Dendritic cell treated with granulocyte-macrophage colony-stimulating factor and Interleukin-4, amounts not matched to agents 40 ng/mL and 50 ng/mL, for 4 days (primary cell): ENCODE measurements around the gene BBX.

Source experiments
- H3K27ac Mint-ChIP-seq: one replicate; pipeline ENCODE4 v1.8.0; 2022; ENCODE audit warnings: mild to moderate bottlenecking, mixed read lengths
- H3K27me3 Mint-ChIP-seq: one replicate; pipeline ENCODE4 v1.8.0; 2022; ENCODE audit warnings: mild to moderate bottlenecking, mixed read lengths
- H3K36me3 Mint-ChIP-seq: one replicate; pipeline ENCODE4 v1.8.0; 2022; ENCODE audit warnings: low read depth, mixed read lengths
- H3K4me1 Mint-ChIP-seq: one replicate; pipeline ENCODE4 v1.8.0; 2022; ENCODE audit warnings: low read depth, mixed read lengths
- H3K4me3 Mint-ChIP-seq: one replicate; pipeline ENCODE4 v1.8.0; 2022; ENCODE audit warnings: mild to moderate bottlenecking, moderate library complexity, mixed read lengths
- H3K9me3 Mint-ChIP-seq: one replicate; pipeline ENCODE4 v1.8.0; 2022; ENCODE audit warnings: mixed read lengths
- intact Hi-C: fragments of 100-400 bp; cut with micrococcal nuclease; formaldehyde crosslinking; loops from one replicate; pipeline ENCODE4 v1.15.0; 2022

The BBX gene

GRCh38 chr3:107837895-107838612, 315.3 kb downstream of the BBX start:
- no peaks in the 10 kb centered on the region for H3K27me3 Mint-ChIP-seq
- H3K36me3 Mint-ChIP-seq = no peaks in the 10 kb centered on the region
- H3K9me3 Mint-ChIP-seq = no peaks in the 10 kb centered on the region
- H3K4me3 Mint-ChIP-seq = no peak overlapping the region
- H3K27ac Mint-ChIP-seq = no peak overlapping the region
- intact Hi-C loops = no loop called here
- peaks cover 4% of the 10 kb centered on the region for H3K4me1 Mint-ChIP-seq

GRCh38 chr3:107841831-107842230, 319.1 kb downstream of the BBX start:
- Mint-ChIP-seq H3K4me3 (no peak overlapping the region), H3K4me1 (no peaks in the 10 kb centered on the region), H3K9me3 (no peaks in the 10 kb centered on the region), H3K27ac (no peak overlapping the region), H3K27me3 (no peaks in the 10 kb centered on the region), H3K36me3 (no peaks in the 10 kb centered on the region)
- intact Hi-C loops = loop anchor here (10.0 kb wide), 1 partner anchor 167 kb away; no protein-coding TSS in a partner anchor

- no peaks in the 10 kb centered on the region for H3K27me3 Mint-ChIP-seq
- H3K9me3 Mint-ChIP-seq = no peaks in the 10 kb centered on the region
- H3K4me1 Mint-ChIP-seq = no peaks in the 10 kb centered on the region
- intact Hi-C loops = loop anchor here (10.0 kb wide), 1 partner anchor 168 kb away; no protein-coding TSS in a partner anchor
- no peak overlapping the region for H3K4me3 Mint-ChIP-seq
- no peaks in the 10 kb centered on the region for H3K36me3 Mint-ChIP-seq
- no peak overlapping the region for H3K27ac Mint-ChIP-seq
These were observed 320.2 kb downstream of the BBX start for GRCh38 chr3:107842940-107843339.

- H3K4me1 Mint-ChIP-seq = no peaks in the 10 kb centered on the region
- H3K9me3 Mint-ChIP-seq = no peaks in the 10 kb centered on the region
- no peaks in the 10 kb centered on the region for H3K36me3 Mint-ChIP-seq
- intact Hi-C loops = loop anchor here (5.0 to 10.0 kb wide), 3 partner anchors 171 to 608 kb away; no protein-coding TSS in a partner anchor
- no peaks in the 10 kb centered on the region for H3K27me3 Mint-ChIP-seq
- H3K27ac Mint-ChIP-seq = no peak overlapping the region
- H3K4me3 Mint-ChIP-seq = no peak overlapping the region
These were observed 322.9 kb downstream of the BBX start for GRCh38 chr3:107845380-107846278.

GRCh38 chr3:107846279-107846852, 323.6 kb downstream of the BBX start:
- Mint-ChIP-seq H3K27ac (no peak overlapping the region), H3K27me3 (no peaks in the 10 kb centered on the region), H3K4me1 (no peaks in the 10 kb centered on the region), H3K36me3 (no peaks in the 10 kb centered on the region), H3K4me3 (no peak overlapping the region), H3K9me3 (no peaks in the 10 kb centered on the region)
- intact Hi-C loops = loop anchor here (5.0 to 10.0 kb wide), 3 partner anchors 172 to 609 kb away; no protein-coding TSS in a partner anchor

- no peak overlapping the region for H3K4me3 Mint-ChIP-seq
- H3K4me1 Mint-ChIP-seq = no peaks in the 10 kb centered on the region
- H3K36me3 Mint-ChIP-seq = no peaks in the 10 kb centered on the region
- H3K9me3 Mint-ChIP-seq = peaks cover 5% of the 10 kb centered on the region
- intact Hi-C loops = loop anchor here (5.0 to 10.0 kb wide), 3 partner anchors 173 to 610 kb away; no protein-coding TSS in a partner anchor
- no peaks in the 10 kb centered on the region for H3K27me3 Mint-ChIP-seq
- no peak overlapping the region for H3K27ac Mint-ChIP-seq
These were observed 325.0 kb downstream of the BBX start for GRCh38 chr3:107847791-107848190.

GRCh38 chr3:107848351-107848915, 325.7 kb downstream of the BBX start:
- no peak overlapping the region for H3K4me3 Mint-ChIP-seq
- no peaks in the 10 kb centered on the region for H3K27me3 Mint-ChIP-seq
- H3K4me1 Mint-ChIP-seq = no peaks in the 10 kb centered on the region
- intact Hi-C loops = loop anchor here (5.0 to 10.0 kb wide), 3 partner anchors 174 to 611 kb away; no protein-coding TSS in a partner anchor
- no peaks in the 10 kb centered on the region for H3K36me3 Mint-ChIP-seq
- H3K9me3 Mint-ChIP-seq = peaks cover 6% of the 10 kb centered on the region
- H3K27ac Mint-ChIP-seq = no peak overlapping the region

- no peak overlapping the region for H3K27ac Mint-ChIP-seq
- H3K36me3 Mint-ChIP-seq = no peaks in the 10 kb centered on the region
- H3K9me3 Mint-ChIP-seq = peaks cover 6% of the 10 kb centered on the region
- H3K4me3 Mint-ChIP-seq = no peak overlapping the region
- intact Hi-C loops = no loop called here
- H3K27me3 Mint-ChIP-seq = no peaks in the 10 kb centered on the region
- H3K4me1 Mint-ChIP-seq = no peaks in the 10 kb centered on the region
These were observed 327.9 kb downstream of the BBX start for GRCh38 chr3:107850681-107851080.

GRCh38 chr3:107853821-107854220, 331.1 kb downstream of the BBX start:
- H3K9me3 Mint-ChIP-seq = peaks cover 6% of the 10 kb centered on the region
- H3K4me1 Mint-ChIP-seq = no peaks in the 10 kb centered on the region
- H3K36me3 Mint-ChIP-seq = no peaks in the 10 kb centered on the region
- intact Hi-C loops = no loop called here
- H3K4me3 Mint-ChIP-seq = no peak overlapping the region
- peaks cover 3% of the 10 kb centered on the region for H3K27me3 Mint-ChIP-seq
- H3K27ac Mint-ChIP-seq = no peak overlapping the region

GRCh38 chr3:107854733-107855132, 332.0 kb downstream of the BBX start:
- Mint-ChIP-seq H3K4me3 (no peak overlapping the region), H3K27me3 (peaks cover 3% of the 10 kb centered on the region), H3K27ac (no peak overlapping the region), H3K36me3 (no peaks in the 10 kb centered on the region), H3K4me1 (no peaks in the 10 kb centered on the region), H3K9me3 (peaks cover 6% of the 10 kb centered on the region)
- intact Hi-C loops = no loop called here

- Mint-ChIP-seq H3K9me3 (peaks cover 6% of the 10 kb centered on the region), H3K27me3 (peaks cover 3% of the 10 kb centered on the region), H3K4me1 (no peaks in the 10 kb centered on the region), H3K27ac (no peak overlapping the region), H3K4me3 (no peak overlapping the region), H3K36me3 (no peaks in the 10 kb centered on the region)
- intact Hi-C loops = no loop called here
These were observed 332.9 kb downstream of the BBX start for GRCh38 chr3:107855710-107856109.

- Mint-ChIP-seq H3K36me3 (no peaks in the 10 kb centered on the region), H3K4me3 (no peak overlapping the region), H3K27ac (no peak overlapping the region), H3K27me3 (peaks cover 4% of the 10 kb centered on the region), H3K9me3 (no peaks in the 10 kb centered on the region), H3K4me1 (peaks cover 7% of the 10 kb centered on the region)
- intact Hi-C loops = no loop called here
These were observed 335.1 kb downstream of the BBX start for GRCh38 chr3:107857854-107858253.

- H3K27me3 Mint-ChIP-seq = peaks cover 4% of the 10 kb centered on the region
- peaks cover 7% of the 10 kb centered on the region for H3K4me1 Mint-ChIP-seq
- no peaks in the 10 kb centered on the region for H3K36me3 Mint-ChIP-seq
- H3K9me3 Mint-ChIP-seq = no peaks in the 10 kb centered on the region
- intact Hi-C loops = no loop called here
- H3K27ac Mint-ChIP-seq = no peak overlapping the region
- no peak overlapping the region for H3K4me3 Mint-ChIP-seq
These were observed 336.1 kb downstream of the BBX start for GRCh38 chr3:107858876-107859275.
